HepG2 (cell line): Measurements from ENCODE around the gene RAB15. TPM values are rescaled to one million over a fixed set of nuclear protein-coding genes. Genes with fewer than 3 reads are reported as not detected.

Experiments used
- ARID2 ChIP-seq: sonication (generic); formaldehyde crosslinking; IDR thresholded peaks from 2 replicates; pipeline ENCODE4 v1.8.1; 2022; ENCODE audit warnings: mild to moderate bottlenecking, missing genetic modification reagents, borderline replicate concordance
- ARID4A ChIP-seq: sonication (generic); formaldehyde crosslinking; IDR thresholded peaks from 2 replicates; pipeline ENCODE4 v1.5.0; 2020; ENCODE audit warnings: mild to moderate bottlenecking, missing genetic modification reagents, borderline replicate concordance
- ATF7-NPFF ChIP-seq: sonication (generic); formaldehyde crosslinking; IDR thresholded peaks from 2 replicates; pipeline ENCODE4 v1.8.1; 2023; ENCODE audit warnings: mild to moderate bottlenecking, low read depth, missing genetic modification reagents, moderate library complexity
- CSRNP1 ChIP-seq: sonication (generic); formaldehyde crosslinking; IDR thresholded peaks from 2 replicates; pipeline ENCODE4 v1.8.1; 2023; ENCODE audit warnings: mild to moderate bottlenecking, missing genetic modification reagents
- ISL2 ChIP-seq: sonication (generic); formaldehyde crosslinking; IDR thresholded peaks from 2 replicates; pipeline ENCODE4 v1.5.0; 2020; ENCODE audit warnings: missing genetic modification reagents
- PATZ1 ChIP-seq: sonication (generic); formaldehyde crosslinking; IDR thresholded peaks from 2 replicates; pipeline ENCODE4 v1.4.0; 2020; ENCODE audit warnings: missing genetic modification reagents
- PCBP1 ChIP-seq: fragments of 200-400 bp; formaldehyde crosslinking; IDR thresholded peaks from 2 replicates; pipeline ENCODE4 v1.6.1; 2017; ENCODE audit warnings: mild to moderate bottlenecking, low read depth, low read length, borderline replicate concordance
- SRSF1 ChIP-seq: fragments of 200-400 bp; formaldehyde crosslinking; optimal IDR thresholded peaks from 2 replicates; pipeline ENCODE3; 2017; ENCODE audit warnings: mild to moderate bottlenecking, low read depth, low read length, moderate library complexity
- THAP11 ChIP-seq: IDR thresholded peaks from 2 replicates; pipeline ENCODE4 v1.6.1; 2016; ENCODE audit warnings: missing biosample characterization, missing genetic modification reagents
- ZFX ChIP-seq: sonication (generic); formaldehyde crosslinking; IDR thresholded peaks from 2 replicates; pipeline ENCODE4 v1.4.0; 2020; ENCODE audit warnings: mild to moderate bottlenecking, low read depth, missing genetic modification reagents, moderate library complexity
- ZNF264 ChIP-seq: sonication (generic); formaldehyde crosslinking; IDR thresholded peaks from 2 replicates; pipeline ENCODE4 v1.4.0; 2020; ENCODE audit warnings: missing genetic modification reagents
- ZNF687 ChIP-seq: sonication (generic); formaldehyde crosslinking; IDR thresholded peaks from 2 replicates; pipeline ENCODE4 v1.5.1; 2020; ENCODE audit warnings: mild to moderate bottlenecking, missing genetic modification reagents, moderate library complexity
- ZNF777 ChIP-seq: sonication (generic); formaldehyde crosslinking; IDR thresholded peaks from 2 replicates; pipeline ENCODE4 v1.4.0; 2020; ENCODE audit warnings: missing genetic modification reagents
- ZNF788 ChIP-seq: sonication (generic); formaldehyde crosslinking; IDR thresholded peaks from 2 replicates; pipeline ENCODE4 v1.5.0; 2020; ENCODE audit warnings: mild to moderate bottlenecking, missing genetic modification reagents, borderline replicate concordance
- polyA plus RNA-seq, 8 experiments: library from polyadenylated mRNA; depleted of rRNA in 3 of 8; stranded (reverse) in 7 of 8; unstranded in 1 of 8; fragments of >200 nt; fragmentation: Illumina TruSeq in 4 of 8; extraction: Trizol in 4 of 8; gene quantifications; 2 replicates each; pipeline versions ENCODE4 v1.2.1 to v1.2.3, GENCODE V29; 2011 to 2016; ENCODE audit warnings: low read depth in 4 of 8, missing spikeins in 1 of 8, mixed read lengths in 1 of 8; ENCODE audit not compliant: insufficient read depth in 1 of 8
- total RNA-seq, 5 experiments: library from RNA; depleted of rRNA; stranded (reverse); fragments of >200 nt; fragmentation: Illumina TruSeq; extraction: Trizol; gene quantifications; 2 replicates each; pipeline ENCODE4 v1.2.3, GENCODE V29; 2016; ENCODE audit warnings: low read depth in 1 of 5

The RAB15 gene
- total and polyA plus RNA-seq, 2 of the 13 experiments (the other 11 are each of a cell fraction or from before 2014, with no cell fraction given), result 7.4 to 18.5 TPM

- TF ChIP-seq ARID4A (CRISPR knock-in tag) (0 out of 2 replicates have a peak, but pooled peaks have one; percentile 30), PATZ1 (CRISPR knock-in tag) (peak; percentile 58), ISL2 (CRISPR knock-in tag) (0 out of 2 replicates have a peak, but pooled peaks have one; percentile 21), ZNF777 (CRISPR knock-in tag) (peak; percentile 57; the same call in 1 of the 2 replicates), ATF7-NPFF (CRISPR knock-in tag) (peak; percentile 69; the same call in 1 of the 2 replicates), THAP11 (CRISPR knock-in tag) (0 out of 2 replicates have a peak, but pooled peaks have one; percentile 8), ZNF788 (CRISPR knock-in tag) (no peak), ARID2 (CRISPR knock-in tag) (0 out of 2 replicates have a peak, but pooled peaks have one; percentile 49), PCBP1 (0 out of 2 replicates have a peak, but pooled peaks have one; percentile 64), ZFX (CRISPR knock-in tag) (0 out of 2 replicates have a peak, but pooled peaks have one; percentile 42), ZNF687 (peak; percentile 41; the same call in 1 of the 2 replicates), SRSF1 (peak; percentile 44), ZNF264 (CRISPR knock-in tag) (no peak), CSRNP1 (CRISPR knock-in tag) (0 out of 2 replicates have a peak, but pooled peaks have one; percentile 30)
- TF ChIP-seq, all 625 proteins: peak for 16
Measured at GRCh38 chr14:64971943-64972791, at the start of gene RAB15 (continued).
